HCT116 (cell line): ENCODE data around the gene ARPC1B. TPM values are rescaled to one million over a fixed set of nuclear protein-coding genes. Genes with fewer than 3 reads are reported as not detected.

Experiments used
- ATAC-seq: fragments of 200-7000 bp; cut with Tn5 transposase; 2 replicates; pipeline ENCODE4 v1.9.1; 2020; ENCODE audit warnings: mild to moderate bottlenecking, moderate library complexity
- BruUV-seq: library from RNA; stranded (reverse); fragments of 400-500 nt; replicated peaks from 2 replicates; lab custom pipeline; 2021; lab: Mats Ljungman, UMichigan
- CTCF ChIA-PET: fragments of 300-600 bp; sonication (Branson Sonifier 250); formaldehyde crosslinking; loops from one replicate; lab custom pipeline; 2021; ENCODE audit warnings: antibody characterized with exemption; lab: Charles Lee
- POLR2A ChIA-PET: fragments of 300-600, 350-600 bp; sonication (Branson Sonifier 250); formaldehyde crosslinking; loops from one replicate; lab custom pipeline; 2021; ENCODE audit warnings: antibody characterized with exemption; lab: Charles Lee
- RAD21 ChIA-PET, 2 experiments: fragments of 300-600 bp; sonication (Branson Sonifier 250); formaldehyde crosslinking; loops; one replicate each; lab custom pipeline; 2023; ENCODE audit warnings: low total read pairs in 2 of 2; ENCODE audit not compliant: uncharacterized antibody in 2 of 2, unreplicated experiment in 2 of 2, low non-redundant PET in 1 of 2; lab: Charles Lee
- DNase-seq: peaks from one replicate; pipeline ENCODE4 v3.0.0-alpha.2; 2010; ENCODE audit warnings: low read depth, low spot score
- H2AFZ ChIP-seq: fragments of 200-600 bp; shearing (Covaris generic), sonication (generic); 2 replicates; pipeline ENCODE4 v1.6.1; 2017; ENCODE audit warnings: low read depth, mixed run types, mixed read lengths, antibody characterized with exemption, low read length; ENCODE audit not compliant: poor library complexity, severe bottlenecking
- H3K27ac ChIP-seq: 2 replicates; pipeline ENCODE4 v1.5.1; 2012; ENCODE audit warnings: low read depth, low read length
- H3K27me3 ChIP-seq: fragments of 200-600 bp; sonication (generic); 2 replicates; pipeline ENCODE4 v1.6.1; 2016; ENCODE audit warnings: mixed run types, low read length, mixed read lengths; ENCODE audit not compliant: insufficient read depth
- H3K36me3 ChIP-seq, 2 experiments: fragments of 200-500 bp in 1 of 2; fragments of 200-600 bp in 1 of 2; sonication (Bioruptor generic) in 1 of 2; sonication (generic) in 1 of 2; 2 replicates each; pipeline versions ENCODE4 v1.5.1 to v1.6.1; 2014 to 2016; ENCODE audit warnings: low read length in 2 of 2, inconsistent platforms in 1 of 2, mixed read lengths in 1 of 2, mixed run types in 1 of 2; ENCODE audit not compliant: insufficient read depth in 2 of 2, control insufficient read depth in 1 of 2
- H3K4me1 ChIP-seq, 2 experiments: fragments of 200-600 bp in 1 of 2; sonication (generic) in 1 of 2; 2 replicates each; pipeline versions ENCODE4 v1.5.1 to v1.6.1; 2012 to 2017; ENCODE audit warnings: low read length in 2 of 2, inconsistent platforms in 1 of 2, mild to moderate bottlenecking in 1 of 2, mixed read lengths in 1 of 2, mixed run types in 1 of 2, moderate library complexity in 1 of 2; ENCODE audit not compliant: insufficient read depth in 2 of 2, control insufficient read depth in 1 of 2
- H3K4me2 ChIP-seq: fragments of 200-600 bp; sonication (generic); 2 replicates; pipeline ENCODE4 v1.6.1; 2017; ENCODE audit warnings: mixed run types, low read length, mixed read lengths
- H3K4me3 ChIP-seq, 2 experiments: fragments of 200-600 bp in 1 of 2; sonication (generic) in 1 of 2; replicated peaks in 1 of 2; 2 replicates each; pipeline ENCODE4 v1.5.1; 2011 to 2016; ENCODE audit warnings: low read length in 2 of 2, control low read depth in 1 of 2, low read depth in 1 of 2, mild to moderate bottlenecking in 1 of 2, mixed read lengths in 1 of 2, mixed run types in 1 of 2
- H3K79me2 ChIP-seq: fragments of 200-600 bp; sonication (generic); 2 replicates; pipeline ENCODE4 v1.6.1; 2017; ENCODE audit warnings: mild to moderate bottlenecking, mixed run types, low read length, moderate library complexity, mixed read lengths; ENCODE audit not compliant: insufficient read depth
- H3K9ac ChIP-seq: fragments of 200-600 bp; sonication (generic); 2 replicates; pipeline ENCODE4 v1.6.1; 2016; ENCODE audit warnings: low read length, mixed read lengths
- H3K9me2 ChIP-seq: fragments of 200-600 bp; sonication (generic), shearing (Covaris generic); 2 replicates; pipeline ENCODE4 v1.6.1; 2017; ENCODE audit warnings: mixed run types, mild to moderate bottlenecking, moderate library complexity; ENCODE audit not compliant: insufficient read depth
- H3K9me3 ChIP-seq, 2 experiments: fragments of 200-500 bp in 1 of 2; fragments of 200-600 bp in 1 of 2; sonication (Bioruptor generic) in 1 of 2; sonication (generic) in 1 of 2; 2 replicates each; pipeline ENCODE4 v1.6.1; 2014 to 2017; ENCODE audit warnings: low read length in 2 of 2, mixed read lengths in 2 of 2, inconsistent platforms in 1 of 2, low read depth in 1 of 2, mild to moderate bottlenecking in 1 of 2, mixed run types in 1 of 2, moderate library complexity in 1 of 2; ENCODE audit not compliant: control insufficient read depth in 1 of 2, insufficient read depth in 1 of 2
- H4K20me1 ChIP-seq: fragments of 200-600 bp; sonication (generic), shearing (Covaris generic); 2 replicates; pipeline ENCODE4 v1.6.1; 2017; ENCODE audit warnings: mixed run types, mild to moderate bottlenecking, moderate library complexity; ENCODE audit not compliant: insufficient read depth
- CBX3 ChIP-seq: IDR thresholded peaks from 2 replicates; pipeline ENCODE4 v1.6.1; 2012; ENCODE audit warnings: low read depth
- CEBPB ChIP-seq: IDR thresholded peaks from 2 replicates; pipeline ENCODE4 v1.6.1; 2012; ENCODE audit warnings: low read depth
- CTCF ChIP-seq, 3 experiments: fragments of 200-600 bp in 1 of 3; sonication (generic) in 1 of 3; IDR thresholded peaks in 2 of 3; conservative IDR thresholded peaks in 1 of 3; 2 replicates each; pipeline ENCODE4 v1.5.1; 2012 to 2017; ENCODE audit warnings: low read depth in 2 of 3, low read length in 2 of 3, antibody characterized with exemption in 1 of 3, borderline replicate concordance in 1 of 3, control low read depth in 1 of 3, mild to moderate bottlenecking in 1 of 3, mixed read lengths in 1 of 3, mixed run types in 1 of 3, moderate library complexity in 1 of 3; ENCODE audit not compliant: insufficient read depth in 1 of 3
- ELF1 ChIP-seq: IDR thresholded peaks from 2 replicates; pipeline ENCODE4 v1.6.1; 2012; ENCODE audit warnings: low read depth, borderline replicate concordance
- EZH2phosphoT487 ChIP-seq: fragments of 200-600 bp; IDR thresholded peaks from 2 replicates; pipeline ENCODE4 v1.6.1; 2018; ENCODE audit warnings: antibody characterized with exemption, borderline replicate concordance
- SIN3A ChIP-seq: IDR thresholded peaks from 2 replicates; pipeline ENCODE4 v1.6.1; 2012; ENCODE audit warnings: low read depth
- ZFX ChIP-seq: fragments of 450-650 bp; IDR thresholded peaks from 2 replicates; pipeline ENCODE4 v1.6.1; 2017
- intact Hi-C: fragments of 100-400 bp; cut with micrococcal nuclease; formaldehyde crosslinking; loops from 2 replicates; pipeline ENCODE4 v1.10.0; 2022
- total RNA-seq: library from RNA; stranded (reverse); gene quantifications from one replicate; pipeline ENCODE4 v1.2.1, GENCODE V29; 2021; ENCODE audit not compliant: unreplicated experiment
- TF ChIP-seq, protein P1 (sequence below): IDR thresholded peaks from 2 replicates; pipeline ENCODE4 v1.6.1; 2012

The ARPC1B gene
- total RNA-seq, 1 experiment from 2014 or later, result 192 TPM

- no peaks in the 10 kb centered on the region for H3K9me3 ChIP-seq
- TF ChIP-seq SIN3A (no peak), EZH2phosphoT487 (no peak), CTCF (IDR thresholded peaks at IDR 0.05 in 2 of 3, conservative IDR thresholded peaks at IDR 0.05 in 1 of 3; ENCODE audit: borderline replicate concordance in 1 of 3, insufficient read depth in 1 of 3, low read depth in 2 of 3, low read length in 2 of 3) (no peak), CBX3 (no peak), ELF1 (no peak), ZFX (no peak), CEBPB (no peak)
- TF ChIP-seq, protein P1, sequence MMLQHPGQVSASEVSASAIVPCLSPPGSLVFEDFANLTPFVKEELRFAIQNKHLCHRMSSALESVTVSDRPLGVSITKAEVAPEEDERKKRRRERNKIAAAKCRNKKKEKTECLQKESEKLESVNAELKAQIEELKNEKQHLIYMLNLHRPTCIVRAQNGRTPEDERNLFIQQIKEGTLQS, result no peak
- H3K79me2 ChIP-seq, result peaks cover 83% of the 10 kb centered on the region
- no peaks in the 10 kb centered on the region for H3K27me3 ChIP-seq
- H4K20me1 ChIP-seq, result no peaks in the 10 kb centered on the region; the same call in 1 of the 2 replicates
- H3K4me2 ChIP-seq, result peak overlapping the region; percentile 96
- peak overlapping the region; percentile 94 for H3K27ac ChIP-seq
- peak overlapping the region; percentile 92 to 100 for H3K4me3 ChIP-seq
- ChIA-PET POLR2A (interaction anchor here (0.7 to 1.5 kb wide), 9 partner anchors 10 to 149 kb away, joined by 3 to 6 read pairs (median 5); partner anchors contain the start of genes ZKSCAN5 and ZNF655), RAD21 (no interaction called here), CTCF (no interaction called here)
- peaks cover 13 to 19% of the 10 kb centered on the region in 2 experiments; a peak in 3 of 4 replicates for H3K4me1 ChIP-seq
- peak; percentile 6; the same call in 1 of the 2 replicates for ATAC-seq
- H2AFZ ChIP-seq, result no peak overlapping the region
- H3K9me2 ChIP-seq, result no peaks in the 10 kb centered on the region
- intact Hi-C loops, result no loop called here
- peaks cover 23 to 41% of the 10 kb centered on the region in 2 experiments; a peak in 3 of 4 replicates for H3K36me3 ChIP-seq
- peak overlapping the region; percentile 89 for H3K9ac ChIP-seq
- TSS peak; percentile 66 for BruUV-seq
- DNase-seq, result no peak
These were observed 34.7 kb downstream of the ARPC1B start for GRCh38 chr7:99409192-99409572.
